H9 (cell line): ENCODE measurements around the gene BTG4. TPM values are rescaled to one million over a fixed set of nuclear protein-coding genes. Genes with fewer than 3 reads are reported as not detected.

Experiments used
- DNase-seq: peaks from one replicate; pipeline ENCODE4 v3.0.0-alpha.2; 2017
- H2AFZ ChIP-seq: one replicate; pipeline ENCODE4 v1.6.1; 2013; ENCODE audit warnings: mild to moderate bottlenecking, low read length, control low read depth, moderate library complexity
- H2AK5ac ChIP-seq: 2 replicates; pipeline ENCODE4 v1.6.1; 2013; ENCODE audit warnings: low read length, control low read depth, mixed read lengths; ENCODE audit not compliant: insufficient read length
- H2BK120ac ChIP-seq: one replicate; pipeline ENCODE4 v1.6.1; 2013; ENCODE audit warnings: low read depth, mild to moderate bottlenecking, low read length, control low read depth, inconsistent platforms; ENCODE audit not compliant: poor library complexity, severe bottlenecking
- H2BK12ac ChIP-seq: 2 replicates; pipeline ENCODE4 v1.6.1; 2013; ENCODE audit warnings: low read length, control low read depth, mixed read lengths, low read depth; ENCODE audit not compliant: insufficient read length
- H2BK15ac ChIP-seq: 2 replicates; pipeline ENCODE4 v1.6.1; 2013; ENCODE audit warnings: low read depth, low read length, control low read depth
- H2BK20ac ChIP-seq: one replicate; pipeline ENCODE4 v1.6.1; 2013; ENCODE audit warnings: low read depth, mild to moderate bottlenecking, low read length, control low read depth, inconsistent platforms; ENCODE audit not compliant: poor library complexity, severe bottlenecking
- H2BK5ac ChIP-seq: 2 replicates; pipeline ENCODE4 v1.6.1; 2013; ENCODE audit warnings: low read length, control low read depth, mixed read lengths; ENCODE audit not compliant: insufficient read length
- H3K14ac ChIP-seq: 2 replicates; pipeline ENCODE4 v1.6.1; 2013; ENCODE audit warnings: low read length, control low read depth; ENCODE audit not compliant: insufficient read depth
- H3K18ac ChIP-seq: 2 replicates; pipeline ENCODE4 v1.6.1; 2013; ENCODE audit warnings: low read depth, mild to moderate bottlenecking, mixed read lengths, low read length, control low read depth; ENCODE audit not compliant: insufficient read length
- H3K23ac ChIP-seq: 2 replicates; pipeline ENCODE4 v1.6.1; 2013; ENCODE audit warnings: low read length, control low read depth, mixed read lengths, low read depth; ENCODE audit not compliant: insufficient read length
- H3K23me2 ChIP-seq: 2 replicates; pipeline ENCODE4 v1.6.1; 2013; ENCODE audit warnings: low read depth, mild to moderate bottlenecking, mixed read lengths, low read length, control low read depth; ENCODE audit not compliant: insufficient read length, poor library complexity, severe bottlenecking
- H3K27ac ChIP-seq: 2 replicates; pipeline ENCODE4 v1.5.1; 2013; ENCODE audit warnings: low read length, control low read depth, mixed read lengths, low read depth; ENCODE audit not compliant: insufficient read length
- H3K27me3 ChIP-seq: 2 replicates; pipeline ENCODE4 v1.6.1; 2013; ENCODE audit warnings: low read length, control low read depth, inconsistent platforms; ENCODE audit not compliant: insufficient read depth
- H3K4ac ChIP-seq: 2 replicates; pipeline ENCODE4 v1.6.1; 2013; ENCODE audit warnings: low read depth, mild to moderate bottlenecking, control low read depth, inconsistent platforms, low read length, moderate library complexity
- H3K4me1 ChIP-seq: 2 replicates; pipeline ENCODE4 v1.6.1; 2013; ENCODE audit warnings: low read length, control low read depth, inconsistent platforms; ENCODE audit not compliant: insufficient read depth
- H3K4me2 ChIP-seq: 2 replicates; pipeline ENCODE4 v1.6.1; 2013; ENCODE audit warnings: low read length, control low read depth, mixed read lengths; ENCODE audit not compliant: insufficient read length, insufficient read depth
- H3K56ac ChIP-seq: 2 replicates; pipeline ENCODE4 v1.6.1; 2013; ENCODE audit warnings: low read depth, mild to moderate bottlenecking, mixed read lengths, low read length, control low read depth; ENCODE audit not compliant: insufficient read length
- H3K79me1 ChIP-seq: 2 replicates; pipeline ENCODE4 v1.6.1; 2013; ENCODE audit warnings: low read depth, mild to moderate bottlenecking, moderate library complexity, low read length, control low read depth, inconsistent platforms; ENCODE audit not compliant: insufficient read depth, poor library complexity, severe bottlenecking
- H3K79me2 ChIP-seq: 2 replicates; pipeline ENCODE4 v1.6.1; 2013; ENCODE audit warnings: low read length, control low read depth, inconsistent platforms; ENCODE audit not compliant: insufficient read depth
- H3K9ac ChIP-seq: 2 replicates; pipeline ENCODE4 v1.6.1; 2013; ENCODE audit warnings: low read length, control low read depth, mixed read lengths; ENCODE audit not compliant: insufficient read length; ENCODE audit errors: extremely low read depth
- H3K9me3 ChIP-seq: one replicate; pipeline ENCODE4 v1.6.1; 2013; ENCODE audit warnings: low read depth, low read length, inconsistent platforms; ENCODE audit not compliant: control insufficient read depth
- H3T11ph ChIP-seq: one replicate; pipeline ENCODE4 v1.6.1; 2013; ENCODE audit warnings: mild to moderate bottlenecking, low read length, control low read depth, inconsistent platforms
- H4K20me1 ChIP-seq: one replicate; pipeline ENCODE4 v1.6.1; 2013; ENCODE audit not compliant: control insufficient read depth, insufficient read length, insufficient read depth
- H4K5ac ChIP-seq: 2 replicates; pipeline ENCODE4 v1.6.1; 2013; ENCODE audit warnings: low read depth, mild to moderate bottlenecking, mixed read lengths, low read length, control low read depth; ENCODE audit not compliant: insufficient read length
- H4K8ac ChIP-seq: replicated peaks from 2 replicates; pipeline ENCODE4 v1.6.1; 2013; ENCODE audit warnings: low read length, control low read depth, mixed read lengths, low read depth; ENCODE audit not compliant: insufficient read length
- H4K91ac ChIP-seq: 2 replicates; pipeline ENCODE4 v1.6.1; 2013; ENCODE audit warnings: low read depth, mild to moderate bottlenecking, moderate library complexity, mixed read lengths, low read length, control low read depth; ENCODE audit not compliant: insufficient read length
- H3K27ac Mint-ChIP-seq, 3 experiments: 2 replicates in 2 of 3; 3 replicates in 1 of 3; pipeline ENCODE4 v1.8.0; 2020 to 2021; ENCODE audit warnings: mixed read lengths in 3 of 3, mild to moderate bottlenecking in 1 of 3, moderate library complexity in 1 of 3
- H3K27me3 Mint-ChIP-seq: 2 replicates; pipeline ENCODE4 v1.8.0; 2021; ENCODE audit warnings: low read depth, mild to moderate bottlenecking, moderate library complexity, mixed read lengths
- H3K36me3 Mint-ChIP-seq, 3 experiments: 2 replicates in 2 of 3; 3 replicates in 1 of 3; pipeline ENCODE4 v1.8.0; 2020 to 2021; ENCODE audit warnings: low read depth in 3 of 3, mixed read lengths in 3 of 3; ENCODE audit not compliant: insufficient read depth in 1 of 3
- H3K4me1 Mint-ChIP-seq, 2 experiments: 2 replicates each; pipeline ENCODE4 v1.8.0; 2020; ENCODE audit warnings: mixed read lengths in 2 of 2
- H3K4me3 Mint-ChIP-seq, 2 experiments: 2 replicates in 1 of 2; 3 replicates in 1 of 2; pipeline ENCODE4 v1.8.0; 2020 to 2021; ENCODE audit warnings: mild to moderate bottlenecking in 2 of 2, mixed read lengths in 2 of 2, moderate library complexity in 1 of 2
- H3K9me3 Mint-ChIP-seq, 2 experiments: 2 replicates in 1 of 2; 3 replicates in 1 of 2; pipeline ENCODE4 v1.8.0; 2020; ENCODE audit warnings: mild to moderate bottlenecking in 2 of 2, mixed read lengths in 2 of 2, moderate library complexity in 1 of 2
- whole genome bisulfite sequencing: extraction: QIAGEN DNeasy Blood & Tissue Kit; methylation state at CpG from one replicate; pipeline ENCODE4 v1.1.7; 2013; ENCODE audit warnings: missing lambda C conversion rate, low lambda C conversion rate, mixed read lengths; ENCODE audit not compliant: insufficient read length; ENCODE audit errors: extremely low coverage; 5-methylcytosine and 5-hydroxymethylcytosine counted together
- total RNA-seq: library from RNA; stranded (reverse); gene quantifications from 2 replicates; pipeline ENCODE4 v1.2.1, GENCODE V29; 2021
- TF ChIP-seq, protein P1 (sequence below): fragments of 200-600 bp; sonication (generic); conservative IDR thresholded peaks from 3 replicates; pipeline ENCODE4 v1.8.0; 2021; ENCODE audit warnings: antibody characterized with exemption, mild to moderate bottlenecking

Gene BTG4
- total RNA-seq, 1 experiment from 2014 or later: not detected

DNA sequence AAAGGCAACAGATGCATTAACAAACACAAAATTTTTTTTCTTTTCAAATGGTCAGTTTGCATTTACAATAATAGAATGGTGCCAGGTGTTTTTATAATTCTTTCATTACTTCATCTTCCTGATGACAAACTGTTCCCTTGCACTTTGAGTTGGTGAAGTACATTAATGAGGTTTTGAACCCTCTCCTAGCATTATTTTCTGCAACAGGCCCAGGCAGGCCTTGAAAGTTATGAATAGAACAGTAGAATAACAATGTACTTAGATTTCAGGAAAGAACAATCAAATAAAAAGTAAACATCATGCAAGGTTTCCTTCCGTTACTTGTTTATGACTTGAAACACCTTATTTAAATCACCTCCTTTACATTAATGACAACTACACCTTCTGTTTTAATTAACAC is 9.6 kb downstream of the BTG4 start:
- H3K27ac ChIP-seq: no peak overlapping the region
- H3K79me1 ChIP-seq: no peaks in the 10 kb centered on the region
- H3K27me3 ChIP-seq: no peaks in the 10 kb centered on the region

More for the DNA sequence above, 9.6 kb downstream of the BTG4 start:
- no peaks in the 10 kb centered on the region; a peak in 1 of 5 replicates for H3K9me3 Mint-ChIP-seq
- no peak overlapping the region for H3K4me3 Mint-ChIP-seq
- WGBS: no CpG with 5 or more reads among the region's 1 CpG
- H3K36me3 Mint-ChIP-seq: no peaks in the 10 kb centered on the region
- Histone ChIP-seq H3K4me1 (no peaks in the 10 kb centered on the region; the same call in 1 of the 2 replicates), H3K18ac (no peak overlapping the region), H3K79me2 (no peaks in the 10 kb centered on the region), H2AFZ (no peak overlapping the region), H2AK5ac (no peak overlapping the region), H2BK20ac (no peak overlapping the region), H4K20me1 (no peaks in the 10 kb centered on the region), H2BK120ac (no peak overlapping the region), H4K8ac (no peak overlapping the region), H4K5ac (no peak overlapping the region), H4K91ac (no peak overlapping the region), H2BK12ac (no peak overlapping the region), H3K4ac (no peak overlapping the region), H2BK5ac (no peak overlapping the region), H2BK15ac (no peak overlapping the region), H3K9me3 (no peaks in the 10 kb centered on the region), H3K23me2 (no peaks in the 10 kb centered on the region), H3K4me2 (no peak overlapping the region), H3K9ac (no peak overlapping the region), H3K14ac (no peak overlapping the region), H3K56ac (no peak overlapping the region), H3T11ph (no peak overlapping the region), H3K23ac (no peak overlapping the region)
- H3K27me3 Mint-ChIP-seq: peaks cover 8% of the 10 kb centered on the region; the same call in 1 of the 2 replicates
- H3K4me1 Mint-ChIP-seq: peaks cover 16 to 19% of the 10 kb centered on the region in 2 experiments
- H3K27ac Mint-ChIP-seq: no peak overlapping the region
- TF ChIP-seq, protein P1, sequence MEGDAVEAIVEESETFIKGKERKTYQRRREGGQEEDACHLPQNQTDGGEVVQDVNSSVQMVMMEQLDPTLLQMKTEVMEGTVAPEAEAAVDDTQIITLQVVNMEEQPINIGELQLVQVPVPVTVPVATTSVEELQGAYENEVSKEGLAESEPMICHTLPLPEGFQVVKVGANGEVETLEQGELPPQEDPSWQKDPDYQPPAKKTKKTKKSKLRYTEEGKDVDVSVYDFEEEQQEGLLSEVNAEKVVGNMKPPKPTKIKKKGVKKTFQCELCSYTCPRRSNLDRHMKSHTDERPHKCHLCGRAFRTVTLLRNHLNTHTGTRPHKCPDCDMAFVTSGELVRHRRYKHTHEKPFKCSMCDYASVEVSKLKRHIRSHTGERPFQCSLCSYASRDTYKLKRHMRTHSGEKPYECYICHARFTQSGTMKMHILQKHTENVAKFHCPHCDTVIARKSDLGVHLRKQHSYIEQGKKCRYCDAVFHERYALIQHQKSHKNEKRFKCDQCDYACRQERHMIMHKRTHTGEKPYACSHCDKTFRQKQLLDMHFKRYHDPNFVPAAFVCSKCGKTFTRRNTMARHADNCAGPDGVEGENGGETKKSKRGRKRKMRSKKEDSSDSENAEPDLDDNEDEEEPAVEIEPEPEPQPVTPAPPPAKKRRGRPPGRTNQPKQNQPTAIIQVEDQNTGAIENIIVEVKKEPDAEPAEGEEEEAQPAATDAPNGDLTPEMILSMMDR: no peak
- no peak for DNase-seq
